ENCODE data around the gene ID1. TPM values are rescaled to one million over a fixed set of nuclear protein-coding genes. Genes with fewer than 3 reads are reported as not detected.
A peak's percentile ranks its signal among the peaks of the same experiment; 100 is the strongest.

The ID1 gene, protein sequence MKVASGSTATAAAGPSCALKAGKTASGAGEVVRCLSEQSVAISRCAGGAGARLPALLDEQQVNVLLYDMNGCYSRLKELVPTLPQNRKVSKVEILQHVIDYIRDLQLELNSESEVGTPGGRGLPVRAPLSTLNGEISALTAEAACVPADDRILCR
- total RNA-seq (100 to 1,000 TPM in 7 of 10 donors, 10 to 100 TPM in 3; 42.8 to 204 (median 109) TPM), polyA plus RNA-seq (100 to 1,000 TPM; 230 to 551 TPM)
- long read RNA-seq, donor 1, transcript ID1-202 (2 exons, 994 nt) = major isoform, 31 of 53 reads
- long read RNA-seq, donor 1, transcript ID1-201 (1 exons, 1,233 nt) = minor isoform, 22 of 53 reads
- long read RNA-seq, donor 1, partial matches to known transcripts = 0 of 53 reads
- long read RNA-seq, donor 1, other reads (novel, unspliced or antisense) = 0 of 53 reads
- long read RNA-seq, donor 2, transcript ID1-202 (2 exons, 994 nt) = minor isoform, 18 of 47 reads
- long read RNA-seq, donor 2, transcript ID1-201 (1 exons, 1,233 nt) = major isoform, 28 of 47 reads
- long read RNA-seq, donor 2, partial matches to known transcripts = 0 of 47 reads
- long read RNA-seq, donor 2, other reads (novel, unspliced or antisense) = 1 of 47 reads
- long read RNA-seq, donor 3, transcript ID1-202 (2 exons, 994 nt) = major isoform, 25 of 34 reads
- long read RNA-seq, donor 3, transcript ID1-201 (1 exons, 1,233 nt) = minor isoform, 9 of 34 reads
- long read RNA-seq, donor 3, partial matches to known transcripts = 0 of 34 reads
- long read RNA-seq, donor 3, other reads (novel, unspliced or antisense) = 0 of 34 reads

DNA sequence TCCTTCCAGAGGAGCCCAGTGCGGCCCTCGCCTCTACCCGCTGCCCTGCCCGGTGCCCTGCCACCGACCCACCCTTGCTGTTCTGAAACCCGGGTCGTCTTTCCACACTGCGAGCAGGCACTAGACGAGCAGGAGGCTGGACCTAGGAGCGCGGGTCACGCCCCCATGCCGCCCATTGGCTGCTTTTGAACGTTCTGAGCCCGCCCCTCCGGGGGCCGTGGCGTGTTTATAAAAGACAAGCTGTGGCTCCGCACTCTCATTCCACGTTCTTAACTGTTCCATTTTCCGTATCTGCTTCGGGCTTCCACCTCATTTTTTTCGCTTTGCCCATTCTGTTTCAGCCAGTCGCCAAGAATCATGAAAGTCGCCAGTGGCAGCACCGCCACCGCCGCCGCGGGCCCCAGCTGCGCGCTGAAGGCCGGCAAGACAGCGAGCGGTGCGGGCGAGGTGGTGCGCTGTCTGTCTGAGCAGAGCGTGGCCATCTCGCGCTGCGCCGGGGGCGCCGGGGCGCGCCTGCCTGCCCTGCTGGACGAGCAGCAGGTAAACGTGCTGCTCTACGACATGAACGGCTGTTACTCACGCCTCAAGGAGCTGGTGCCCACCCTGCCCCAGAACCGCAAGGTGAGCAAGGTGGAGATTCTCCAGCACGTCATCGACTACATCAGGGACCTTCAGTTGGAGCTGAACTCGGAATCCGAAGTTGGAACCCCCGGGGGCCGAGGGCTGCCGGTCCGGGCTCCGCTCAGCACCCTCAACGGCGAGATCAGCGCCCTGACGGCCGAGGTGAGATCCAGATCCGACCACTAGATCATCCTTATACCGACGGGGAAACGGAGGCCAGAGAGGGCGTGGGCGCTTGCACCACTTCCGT lies at the start of gene ID1:
TSS of gene ID1 (plus strand) at position 259 of the 871 bp plus-strand sequence. CDS start at position 358, 99 bp downstream.
- WGBS, 2 donors = 0 to 1% methylated on average over 74 of the region's 74 CpGs
- Histone ChIP-seq H3K36me3 (peaks cover 0 to 14% (median 0%) of the 10 kb centered on the region in 9 donors), H3K4me3 (peak within 1 kb of the TSS; percentile 61 to 89 (median 80)), H3K27ac (peak within 1 kb of the TSS; percentile 86 to 99 (median 95)), H3K9me3 (no peaks in the 10 kb centered on the region), H3K4me1 (peaks cover 8 to 65% (median 31%) of the 10 kb centered on the region in 9 donors), H3K27me3 (peaks cover 0 to 37% (median 0%) of the 10 kb centered on the region in 7 donors)
- peak; percentile 84 to 91 (median 88) for ATAC-seq
- no peak for TF ChIP-seq CTCF (IDR thresholded peaks at IDR 0.05)
- peak; percentile 94 to 96 for DNase-seq
- intact Hi-C loops (cut with DNase I) = loop anchor here in 5 of 10 donors (1.0 to 2.0 kb wide), 2 partner anchors 32 kb away; no protein-coding TSS in a partner anchor

DNA sequence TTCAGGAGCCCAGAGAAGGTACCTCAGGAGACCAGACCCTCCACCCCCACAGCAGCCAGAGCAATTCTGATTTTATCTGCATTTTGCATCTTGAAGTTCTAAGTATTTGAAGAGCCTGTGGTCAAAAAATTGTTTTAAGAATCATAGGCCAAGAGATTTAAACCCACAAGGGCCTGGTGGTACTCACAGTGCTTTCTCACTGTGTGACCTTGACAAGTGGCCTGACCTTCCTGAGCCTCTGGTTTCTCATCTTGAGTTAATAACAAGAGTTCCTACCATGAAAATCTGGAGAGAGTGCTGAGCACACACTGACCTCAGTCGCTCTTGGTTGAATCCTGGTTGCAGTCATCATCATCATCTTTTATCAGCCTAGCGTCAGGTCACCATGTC lies 45.4 kb upstream of the ID1 start:
- Histone ChIP-seq H3K27ac (peak overlapping the region in 1 of 10 donors; percentile 72), H3K4me3 (no peak overlapping the region), H3K27me3 (no peaks in the 10 kb centered on the region), H3K36me3 (peaks cover 0 to 92% (median 25%) of the 10 kb centered on the region in 9 donors), H3K9me3 (no peaks in the 10 kb centered on the region), H3K4me1 (peaks cover 0 to 27% (median 5%) of the 10 kb centered on the region in 9 donors)
- WGBS, 2 donors = 77 to 95% methylated on average over 2 of the region's 2 CpGs
- ATAC-seq (no peak), DNase-seq (no peak)
- no peak for TF ChIP-seq CTCF (IDR thresholded peaks at IDR 0.05)
- intact Hi-C loops (cut with DNase I) = loop anchor here in 7 of 10 donors (2.0 to 10.0 kb wide), 6 partner anchors 53 to 175 kb away; partner anchors contain the start of genes BCL2L1 (in 4 of the 7) and TPX2 (in 1 of the 7)

GRCh38 chr20:31560094-31560745 lies 44.9 kb upstream of the ID1 start:
- no peak overlapping the region for H3K4me3 ChIP-seq
- WGBS, 2 donors = 28 to 30% methylated on average over 6 of the region's 6 CpGs
- peak; percentile 76 to 91 (median 86) for TF ChIP-seq CTCF (IDR thresholded peaks at IDR 0.05)
- no peaks in the 10 kb centered on the region for H3K9me3 ChIP-seq
- no peaks in the 10 kb centered on the region for H3K27me3 ChIP-seq
- ATAC-seq (peak in 6 of 8 donors; percentile 17 to 39 (median 23)), DNase-seq (peak; percentile 57 to 66)
- peak overlapping the region in 2 of 10 donors; percentile 50 to 72 for H3K27ac ChIP-seq
- H3K4me1 ChIP-seq = peaks cover 0 to 27% (median 5%) of the 10 kb centered on the region in 9 donors
- H3K36me3 ChIP-seq = peaks cover 0 to 92% (median 20%) of the 10 kb centered on the region in 9 donors
- intact Hi-C loops (cut with DNase I) = loop anchor here in 7 of 10 donors (2.0 to 10.0 kb wide), 5 partner anchors 52 to 165 kb away; partner anchors contain the start of gene BCL2L1 (in 4 of the 7)
